HepG2 (cell line): ENCODE measurements around the gene TMEM260. TPM values are rescaled to one million over a fixed set of nuclear protein-coding genes. Genes with fewer than 3 reads are reported as not detected.
A peak's percentile ranks its signal among the peaks of the same experiment; 100 is the strongest.

Experiments used
- CREM ChIP-seq, 2 experiments: sonication (generic) in 1 of 2; formaldehyde crosslinking in 1 of 2; IDR thresholded peaks; 2 replicates each; pipeline versions ENCODE4 v1.4.0 to v1.6.1; 2016 to 2020; ENCODE audit warnings: antibody characterized with exemption in 1 of 2, mild to moderate bottlenecking in 1 of 2, missing genetic modification reagents in 1 of 2
- DPF2 ChIP-seq: sonication (generic); formaldehyde crosslinking; IDR thresholded peaks from 2 replicates; pipeline ENCODE4 v1.4.0; 2020; ENCODE audit warnings: mild to moderate bottlenecking, low read depth, missing genetic modification reagents, borderline replicate concordance
- HES4 ChIP-seq: sonication (generic); formaldehyde crosslinking; IDR thresholded peaks from 2 replicates; pipeline ENCODE4 v1.9.0; 2021; ENCODE audit warnings: mild to moderate bottlenecking, missing genetic modification reagents, borderline replicate concordance
- HNRNPUL1 ChIP-seq: fragments of 200-400 bp; formaldehyde crosslinking; IDR thresholded peaks from 2 replicates; pipeline ENCODE4 v1.6.1; 2017; ENCODE audit warnings: low read depth, mild to moderate bottlenecking, low read length, moderate library complexity
- KAT8 ChIP-seq: IDR thresholded peaks from 2 replicates; pipeline ENCODE4 v1.6.1; 2016; ENCODE audit warnings: missing genetic modification reagents, missing compliant biosample characterization
- MXD4 ChIP-seq: IDR thresholded peaks from 2 replicates; pipeline ENCODE4 v1.6.1; 2016; ENCODE audit warnings: mild to moderate bottlenecking, missing biosample characterization, missing genetic modification reagents
- RARA ChIP-seq: IDR thresholded peaks from 2 replicates; pipeline ENCODE4 v1.6.1; 2016; ENCODE audit warnings: missing genetic modification reagents, missing compliant biosample characterization
- SIN3A ChIP-seq: IDR thresholded peaks from 2 replicates; pipeline ENCODE4 v1.6.1; 2011; ENCODE audit warnings: low read depth, mild to moderate bottlenecking, control low read depth, low read length, borderline replicate concordance
- SRF ChIP-seq: IDR thresholded peaks from 2 replicates; pipeline ENCODE4 v1.6.1; 2011; ENCODE audit warnings: mild to moderate bottlenecking, low read depth, low read length, moderate library complexity
- ZNF225 ChIP-seq: sonication (generic); formaldehyde crosslinking; IDR thresholded peaks from 2 replicates; pipeline ENCODE4 v1.4.0; 2020; ENCODE audit warnings: mild to moderate bottlenecking, missing genetic modification reagents
- ZNF24 ChIP-seq: fragments of 450-650 bp; IDR thresholded peaks from 2 replicates; pipeline ENCODE4 v1.6.1; 2017; ENCODE audit warnings: antibody characterized with exemption, mild to moderate bottlenecking
- ZNF839 ChIP-seq: sonication (generic); formaldehyde crosslinking; IDR thresholded peaks from 2 replicates; pipeline ENCODE4 v1.4.0; 2020; ENCODE audit warnings: missing genetic modification reagents, mild to moderate bottlenecking, borderline replicate concordance
- polyA plus RNA-seq, 8 experiments: library from polyadenylated mRNA; depleted of rRNA in 3 of 8; stranded (reverse) in 7 of 8; unstranded in 1 of 8; fragments of >200 nt; fragmentation: Illumina TruSeq in 4 of 8; extraction: Trizol in 4 of 8; gene quantifications; 2 replicates each; pipeline versions ENCODE4 v1.2.1 to v1.2.3, GENCODE V29; 2011 to 2016; ENCODE audit warnings: low read depth in 4 of 8, missing spikeins in 1 of 8, mixed read lengths in 1 of 8; ENCODE audit not compliant: insufficient read depth in 1 of 8
- total RNA-seq, 5 experiments: library from RNA; depleted of rRNA; stranded (reverse); fragments of >200 nt; fragmentation: Illumina TruSeq; extraction: Trizol; gene quantifications; 2 replicates each; pipeline ENCODE4 v1.2.3, GENCODE V29; 2016; ENCODE audit warnings: low read depth in 1 of 5
- TF ChIP-seq, protein P1 (sequence below): IDR thresholded peaks from 2 replicates; pipeline ENCODE4 v1.6.1; 2016; ENCODE audit warnings: low read depth, control low read depth
- TF ChIP-seq, protein P2 (sequence below): sonication (generic); formaldehyde crosslinking; IDR thresholded peaks from 2 replicates; pipeline ENCODE4 v1.5.0; 2020; ENCODE audit warnings: missing genetic modification reagents
- TF ChIP-seq, protein P3 (sequence below): sonication (generic); formaldehyde crosslinking; conservative IDR thresholded peaks from 2 replicates; pipeline ENCODE4 v1.4.0; 2020; ENCODE audit warnings: missing genetic modification reagents
- TF ChIP-seq, protein P4 (sequence below): sonication (generic); formaldehyde crosslinking; IDR thresholded peaks from 2 replicates; pipeline ENCODE4 v1.4.0; 2020; ENCODE audit warnings: mild to moderate bottlenecking, low read depth, missing genetic modification reagents
- TF ChIP-seq, protein P5 (sequence below): sonication (generic); formaldehyde crosslinking; IDR thresholded peaks from 2 replicates; pipeline ENCODE4 v1.5.0; 2020; ENCODE audit warnings: missing genetic modification reagents

The TMEM260 gene
- total and polyA plus RNA-seq, 2 of the 13 experiments (the other 11 are each of a cell fraction or from before 2014, with no cell fraction given), result 7.7 to 9.3 TPM

DNA sequence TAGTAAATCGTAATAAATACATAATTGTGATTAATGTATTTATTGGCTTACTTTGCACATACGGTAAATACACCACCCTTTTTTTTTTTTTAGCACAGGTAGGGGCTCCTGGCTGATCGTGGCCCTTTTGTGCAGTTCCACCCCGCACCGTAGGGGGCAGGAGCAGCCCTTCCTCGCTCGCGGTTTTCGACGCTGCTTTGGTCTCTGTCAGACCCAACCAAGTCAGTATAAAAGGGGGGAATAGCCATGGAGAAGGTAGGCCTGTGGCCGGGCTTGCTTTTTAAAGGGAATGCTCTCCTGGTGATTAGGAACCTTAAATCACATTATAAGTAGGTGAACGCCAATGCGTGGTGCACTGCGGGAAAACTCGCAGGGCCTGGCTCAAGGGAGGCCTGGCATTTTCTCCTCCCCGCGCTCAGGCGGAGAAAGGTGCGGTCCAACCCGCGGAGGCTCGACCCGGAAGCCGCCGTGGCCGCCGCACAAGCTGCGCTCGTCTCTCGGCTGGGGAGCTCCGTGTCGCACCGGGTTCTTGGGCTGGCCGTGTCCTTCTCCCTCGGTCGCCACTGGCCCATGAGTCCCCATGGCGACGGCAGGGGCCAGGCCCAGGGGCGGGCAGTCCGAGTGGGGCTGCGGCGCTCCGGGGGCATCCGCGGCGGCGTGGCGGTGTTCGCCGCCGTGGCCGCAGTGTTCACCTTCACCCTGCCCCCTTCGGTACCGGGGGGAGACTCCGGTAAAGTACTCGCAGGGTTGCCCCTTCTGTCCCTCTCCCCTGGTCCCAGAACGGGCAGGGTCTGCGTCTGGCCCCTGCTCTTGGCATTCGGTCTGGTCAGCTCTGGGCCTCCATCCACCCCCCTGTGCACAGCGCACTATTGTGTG lies at the start of gene TMEM260 (continued):
- TF ChIP-seq, protein P1, sequence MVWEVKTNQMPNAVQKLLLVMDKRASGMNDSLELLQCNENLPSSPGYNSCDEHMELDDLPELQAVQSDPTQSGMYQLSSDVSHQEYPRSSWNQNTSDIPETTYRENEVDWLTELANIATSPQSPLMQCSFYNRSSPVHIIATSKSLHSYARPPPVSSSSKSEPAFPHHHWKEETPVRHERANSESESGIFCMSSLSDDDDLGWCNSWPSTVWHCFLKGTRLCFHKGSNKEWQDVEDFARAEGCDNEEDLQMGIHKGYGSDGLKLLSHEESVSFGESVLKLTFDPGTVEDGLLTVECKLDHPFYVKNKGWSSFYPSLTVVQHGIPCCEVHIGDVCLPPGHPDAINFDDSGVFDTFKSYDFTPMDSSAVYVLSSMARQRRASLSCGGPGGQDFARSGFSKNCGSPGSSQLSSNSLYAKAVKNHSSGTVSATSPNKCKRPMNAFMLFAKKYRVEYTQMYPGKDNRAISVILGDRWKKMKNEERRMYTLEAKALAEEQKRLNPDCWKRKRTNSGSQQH, result peak; percentile 68; the same call in 1 of the 2 replicates
- TF ChIP-seq KAT8, result peak; percentile 89
- TF ChIP-seq, protein P2, sequence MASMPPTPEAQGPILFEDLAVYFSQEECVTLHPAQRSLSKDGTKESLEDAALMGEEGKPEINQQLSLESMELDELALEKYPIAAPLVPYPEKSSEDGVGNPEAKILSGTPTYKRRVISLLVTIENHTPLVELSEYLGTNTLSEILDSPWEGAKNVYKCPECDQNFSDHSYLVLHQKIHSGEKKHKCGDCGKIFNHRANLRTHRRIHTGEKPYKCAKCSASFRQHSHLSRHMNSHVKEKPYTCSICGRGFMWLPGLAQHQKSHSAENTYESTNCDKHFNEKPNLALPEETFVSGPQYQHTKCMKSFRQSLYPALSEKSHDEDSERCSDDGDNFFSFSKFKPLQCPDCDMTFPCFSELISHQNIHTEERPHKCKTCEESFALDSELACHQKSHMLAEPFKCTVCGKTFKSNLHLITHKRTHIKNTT (CRISPR knock-in tag), result no peak
- TF ChIP-seq RARA, result 0 out of 2 replicates have a peak, but pooled peaks have one; percentile 16
- TF ChIP-seq, protein P3, sequence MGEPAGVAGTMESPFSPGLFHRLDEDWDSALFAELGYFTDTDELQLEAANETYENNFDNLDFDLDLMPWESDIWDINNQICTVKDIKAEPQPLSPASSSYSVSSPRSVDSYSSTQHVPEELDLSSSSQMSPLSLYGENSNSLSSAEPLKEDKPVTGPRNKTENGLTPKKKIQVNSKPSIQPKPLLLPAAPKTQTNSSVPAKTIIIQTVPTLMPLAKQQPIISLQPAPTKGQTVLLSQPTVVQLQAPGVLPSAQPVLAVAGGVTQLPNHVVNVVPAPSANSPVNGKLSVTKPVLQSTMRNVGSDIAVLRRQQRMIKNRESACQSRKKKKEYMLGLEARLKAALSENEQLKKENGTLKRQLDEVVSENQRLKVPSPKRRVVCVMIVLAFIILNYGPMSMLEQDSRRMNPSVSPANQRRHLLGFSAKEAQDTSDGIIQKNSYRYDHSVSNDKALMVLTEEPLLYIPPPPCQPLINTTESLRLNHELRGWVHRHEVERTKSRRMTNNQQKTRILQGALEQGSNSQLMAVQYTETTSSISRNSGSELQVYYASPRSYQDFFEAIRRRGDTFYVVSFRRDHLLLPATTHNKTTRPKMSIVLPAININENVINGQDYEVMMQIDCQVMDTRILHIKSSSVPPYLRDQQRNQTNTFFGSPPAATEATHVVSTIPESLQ (CRISPR knock-in tag), result no peak
- peak; percentile 90; the same call in 1 of the 2 replicates for TF ChIP-seq ZNF225
- TF ChIP-seq, protein P4, sequence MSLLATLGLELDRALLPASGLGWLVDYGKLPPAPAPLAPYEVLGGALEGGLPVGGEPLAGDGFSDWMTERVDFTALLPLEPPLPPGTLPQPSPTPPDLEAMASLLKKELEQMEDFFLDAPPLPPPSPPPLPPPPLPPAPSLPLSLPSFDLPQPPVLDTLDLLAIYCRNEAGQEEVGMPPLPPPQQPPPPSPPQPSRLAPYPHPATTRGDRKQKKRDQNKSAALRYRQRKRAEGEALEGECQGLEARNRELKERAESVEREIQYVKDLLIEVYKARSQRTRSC (CRISPR knock-in tag), result no peak
- TF ChIP-seq DPF2 (CRISPR knock-in tag), result no peak
- TF ChIP-seq, protein P5, sequence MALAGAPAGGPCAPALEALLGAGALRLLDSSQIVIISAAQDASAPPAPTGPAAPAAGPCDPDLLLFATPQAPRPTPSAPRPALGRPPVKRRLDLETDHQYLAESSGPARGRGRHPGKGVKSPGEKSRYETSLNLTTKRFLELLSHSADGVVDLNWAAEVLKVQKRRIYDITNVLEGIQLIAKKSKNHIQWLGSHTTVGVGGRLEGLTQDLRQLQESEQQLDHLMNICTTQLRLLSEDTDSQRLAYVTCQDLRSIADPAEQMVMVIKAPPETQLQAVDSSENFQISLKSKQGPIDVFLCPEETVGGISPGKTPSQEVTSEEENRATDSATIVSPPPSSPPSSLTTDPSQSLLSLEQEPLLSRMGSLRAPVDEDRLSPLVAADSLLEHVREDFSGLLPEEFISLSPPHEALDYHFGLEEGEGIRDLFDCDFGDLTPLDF, result 0 out of 2 replicates have a peak, but pooled peaks have one; percentile 32
- 0 out of 2 replicates have a peak, but pooled peaks have one; percentile 16 for TF ChIP-seq HNRNPUL1
- no peak; the same call in 1 of the 2 replicates for TF ChIP-seq ZNF839 (CRISPR knock-in tag)
- peak; percentile 70; the same call in 1 of the 2 replicates for TF ChIP-seq MXD4
- peak; percentile 88; the same call in 1 of the 2 replicates for TF ChIP-seq HES4 (CRISPR knock-in tag)
- TF ChIP-seq ZNF24, result 0 out of 2 replicates have a peak, but pooled peaks have one; percentile 14
- TF ChIP-seq CREM (IDR thresholded peaks at IDR 0.05), result peak; percentile 46
- TF ChIP-seq CREM (CRISPR knock-in tag; IDR thresholded peaks at IDR 0.05), result no peak
- peak; percentile 84; the same call in 1 of the 2 replicates for TF ChIP-seq SIN3A
- no peak for TF ChIP-seq SRF
